Epidermal melanocyte (primary cell): Measurements from ENCODE around the gene HMG20B.

Source experiments
- DNase-seq: peaks from one replicate; pipeline ENCODE4 v3.0.0; 2011; ENCODE audit warnings: low spot score; ENCODE audit not compliant: insufficient read length

The HMG20B gene

GRCh38 chr19:3606690-3607289, 34.0 kb downstream of the HMG20B start, which contains the start of gene TBXA2R:
Gene TBXA2R (minus strand): TSS chr19:3606875. CDS start chr19:3600634, 6,241 bp downstream.
- DNase-seq: peak; percentile 98

DNA sequence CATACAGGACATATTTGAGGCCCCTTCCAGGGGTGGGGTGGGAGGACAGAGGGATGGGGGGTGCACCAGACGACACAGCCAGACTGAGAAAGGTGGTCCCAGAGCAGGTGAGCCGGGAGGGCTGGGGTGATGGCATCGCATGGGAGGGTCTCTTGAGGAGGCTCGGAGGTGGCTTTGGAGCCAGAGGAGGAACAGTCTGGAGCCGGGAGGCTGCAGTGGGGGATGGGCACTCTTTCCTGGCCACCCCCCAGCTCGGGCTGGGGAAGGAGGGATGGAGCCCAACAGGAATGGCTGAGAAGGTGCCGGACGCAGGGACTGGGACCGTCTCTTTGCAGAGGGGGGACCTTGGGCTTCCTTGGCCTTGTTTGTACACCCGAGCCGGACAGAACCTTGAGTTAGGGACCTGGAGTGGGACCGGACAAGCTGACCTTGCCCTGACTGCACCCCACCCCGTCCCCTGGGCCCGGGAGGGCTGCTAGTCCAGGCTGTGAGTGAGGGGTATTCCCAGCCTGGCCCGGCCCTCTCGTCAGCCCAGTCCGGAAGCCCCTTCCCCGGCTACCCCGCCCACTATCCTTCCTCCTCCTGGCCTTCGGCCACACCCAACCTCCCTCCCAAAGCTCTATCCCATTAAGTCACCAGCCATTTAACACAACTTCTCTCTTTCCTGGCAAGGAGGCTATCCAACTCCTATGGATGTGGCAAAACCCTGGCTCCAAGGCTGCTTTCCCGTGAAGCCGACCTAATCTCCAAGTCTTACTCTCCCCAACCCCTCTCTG, 34.7 kb downstream of the HMG20B start:
- peak; percentile 43 for DNase-seq

DNA sequence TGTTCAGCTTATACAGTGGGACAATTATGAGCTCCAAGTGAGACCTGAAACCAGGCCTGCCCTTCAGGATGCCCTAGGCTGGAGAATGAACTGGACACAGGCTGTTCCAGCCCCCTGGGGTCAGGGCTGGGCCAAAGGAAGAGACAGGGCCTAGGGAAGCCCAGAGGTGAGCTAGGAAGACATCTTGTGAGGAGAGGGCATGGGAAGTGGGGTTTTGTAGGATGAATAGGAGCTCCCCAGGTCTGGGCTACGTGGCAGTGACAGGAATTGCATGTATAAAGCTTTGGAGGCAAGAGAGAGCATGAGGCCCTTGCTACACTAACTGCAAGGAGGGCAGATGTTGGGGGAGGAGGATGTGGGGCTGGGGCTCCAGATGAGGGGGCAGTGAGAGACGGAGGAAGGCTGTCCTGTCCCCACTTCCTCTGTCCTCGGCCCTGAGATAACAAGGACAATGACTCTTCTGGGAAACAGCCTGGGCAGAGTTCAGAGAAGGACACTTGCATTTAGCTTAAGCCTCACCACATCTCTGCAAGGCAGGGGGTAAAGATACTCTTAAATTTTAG, 35.4 kb downstream of the HMG20B start:
- DNase-seq: no peak

GRCh38 chr19:3608750-3609322, 36.1 kb downstream of the HMG20B start:
- DNase-seq: no peak

- no peak for DNase-seq
Measured at GRCh38 chr19:3609779-3610719, 37.3 kb downstream of the HMG20B start.

DNA sequence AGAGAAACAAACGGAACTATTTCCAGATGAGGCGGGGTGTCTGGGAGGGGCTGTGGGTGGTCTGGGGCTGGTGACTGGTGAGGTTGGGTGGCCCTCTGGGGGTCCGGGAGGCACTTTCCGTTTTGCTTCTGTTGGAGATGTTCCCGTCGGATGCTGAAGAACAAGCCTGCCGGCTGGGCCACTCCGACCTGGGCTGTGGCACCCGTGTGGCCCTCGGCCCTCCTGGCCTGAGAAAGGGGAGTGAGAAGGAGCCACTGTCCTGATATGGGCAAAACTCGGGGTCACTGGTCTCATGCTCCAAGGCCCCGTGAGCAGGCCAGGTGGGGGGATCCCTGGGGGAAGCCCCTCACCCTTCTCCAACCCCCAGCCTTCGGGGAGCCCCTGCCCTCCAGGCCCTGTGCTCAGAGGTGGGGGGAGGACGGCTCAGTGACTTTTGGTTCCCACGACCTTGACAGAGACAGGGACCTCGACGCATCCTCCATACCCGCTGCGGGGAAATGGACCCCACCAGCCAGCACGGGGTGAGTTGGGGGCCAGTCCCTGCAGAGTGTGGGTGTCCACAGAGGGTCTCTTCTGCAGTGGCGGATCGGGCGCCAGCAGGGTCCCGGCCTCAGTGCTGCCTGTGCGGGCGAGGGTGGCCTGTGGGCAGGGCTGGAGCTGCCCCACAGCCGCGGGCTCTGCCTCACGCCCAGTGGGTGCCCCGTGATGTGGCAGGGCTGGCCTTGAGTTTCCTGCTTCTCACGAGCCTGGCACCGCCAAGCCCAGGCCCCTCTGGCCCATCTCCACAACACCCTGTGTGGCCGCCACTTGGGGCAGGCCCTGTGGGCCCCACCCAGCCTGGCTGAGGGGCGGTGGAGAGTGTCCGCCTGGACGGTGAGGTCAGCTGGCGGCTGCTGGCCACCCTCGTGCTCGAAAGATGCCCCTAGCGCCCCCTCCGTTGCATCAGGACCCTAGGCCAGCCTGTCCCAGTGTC, 38.3 kb downstream of the HMG20B start:
- no peak for DNase-seq

DNA sequence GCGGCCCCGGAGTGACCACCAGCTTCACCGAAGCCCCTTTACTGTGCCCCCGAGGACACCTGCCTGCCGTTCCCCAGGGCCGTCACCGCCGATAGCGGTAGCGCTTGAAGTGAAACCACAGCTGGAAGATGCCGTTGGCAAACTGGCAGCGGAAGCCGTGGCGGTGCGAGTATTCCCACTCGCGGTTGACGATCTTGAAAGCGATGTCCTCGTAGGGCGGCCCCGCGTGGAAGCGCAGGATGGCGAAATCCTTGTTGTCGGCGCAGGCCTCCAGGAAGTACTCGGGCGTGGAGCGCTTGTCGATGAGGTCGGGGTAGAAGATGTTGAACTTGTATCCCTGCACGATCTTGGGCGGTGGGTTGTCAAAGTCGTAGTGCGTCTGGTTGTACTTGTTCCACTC, 39.1 kb downstream of the HMG20B start:
- DNase-seq: no peak

- DNase-seq: no peak
Measured at GRCh38 chr19:3612330-3612729, 39.6 kb downstream of the HMG20B start.

DNA sequence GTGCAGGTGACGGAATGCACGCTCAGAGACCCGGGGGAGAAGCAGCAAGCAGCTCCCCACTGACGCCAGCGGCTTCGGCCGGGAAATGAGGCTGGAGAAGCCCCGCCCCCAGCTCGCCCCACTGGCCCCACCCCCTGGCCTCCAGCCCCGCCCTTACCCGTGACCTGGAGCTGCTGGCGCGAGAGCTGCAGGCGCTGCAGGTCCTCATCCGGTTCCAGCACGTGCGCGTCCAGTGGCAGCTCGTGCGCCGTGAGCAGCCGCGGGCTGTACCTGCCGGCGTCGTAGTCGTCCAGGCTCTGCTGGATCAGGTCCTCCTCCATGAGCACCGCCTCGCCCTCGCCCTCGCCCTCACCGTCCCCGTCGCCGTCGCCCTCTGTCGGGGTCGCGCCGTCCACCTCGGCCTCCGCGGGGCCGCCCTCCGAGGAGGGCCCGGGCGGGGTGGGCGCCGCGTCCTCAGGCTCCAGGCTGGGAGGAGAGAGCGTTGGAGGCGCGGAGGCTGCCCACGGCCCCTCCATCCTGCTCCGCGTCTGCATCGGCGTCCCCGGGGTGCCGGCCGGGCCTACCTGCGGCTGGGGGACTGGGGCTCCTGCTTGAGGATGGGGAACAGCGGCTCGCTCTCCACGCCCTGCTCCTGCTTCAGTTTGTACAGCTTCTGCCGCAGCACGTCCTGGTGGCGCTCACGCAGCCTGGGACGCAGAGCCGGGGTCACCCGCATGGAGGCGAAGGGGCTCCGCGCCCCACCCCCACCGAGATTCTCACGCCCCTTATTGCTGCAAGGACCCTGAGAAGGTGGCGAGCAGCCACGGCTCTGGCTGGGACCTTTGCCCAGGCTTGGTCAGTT, 40.4 kb downstream of the HMG20B start:
- no peak for DNase-seq

GRCh38 chr19:3613818-3614661, 41.3 kb downstream of the HMG20B start:
- no peak for DNase-seq

GRCh38 chr19:3614858-3615505, 42.2 kb downstream of the HMG20B start:
- no peak for DNase-seq

- no peak for DNase-seq
Measured at GRCh38 chr19:3615524-3616135, 42.9 kb downstream of the HMG20B start.

DNA sequence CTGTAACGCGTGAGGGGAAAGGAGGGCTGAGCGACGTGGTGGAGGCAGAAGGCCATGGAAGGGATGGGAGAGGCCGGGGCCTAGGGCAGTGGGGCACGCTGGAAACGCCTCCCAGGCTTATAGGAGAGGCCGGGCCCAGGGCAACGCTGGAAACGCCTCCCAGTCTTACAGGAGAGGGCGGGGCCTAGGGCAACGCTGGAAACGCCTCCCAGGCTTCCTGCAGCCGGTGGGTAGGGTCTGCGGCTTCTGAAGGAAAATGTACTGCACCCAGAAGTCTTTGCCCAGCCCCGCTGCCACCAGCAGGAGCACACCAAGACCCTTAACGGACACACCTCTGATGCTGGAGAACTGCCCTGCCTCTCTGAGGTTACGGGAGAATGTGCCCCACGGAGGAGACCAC, 44.7 kb downstream of the HMG20B start:
- DNase-seq: no peak

GRCh38 chr19:3618144-3618810, 45.5 kb downstream of the HMG20B start:
- DNase-seq: peak; percentile 98

- no peak for DNase-seq
Measured at GRCh38 chr19:3618811-3619630, 46.3 kb downstream of the HMG20B start.

GRCh38 chr19:3619631-3620012, 46.9 kb downstream of the HMG20B start:
- DNase-seq: no peak
